Activated effector memory CD4-positive, alpha-beta T cell treated with Interleukin-2 at 50 U/mL for 16 hours (primary cell): ENCODE results near the gene USP6.
"Not testable (repeated sequence)": the region's sequence is repeated elsewhere in the genome, so short reads cannot be mapped to it uniquely, and the experiment has no call there.

Source experiments
- DNase-seq: peaks from one replicate; pipeline ENCODE4 v3.0.0-alpha.2; 2020

Gene USP6

GRCh38 chr17:5122586-5123342 lies 6.9 kb downstream of the USP6 start:
- DNase-seq, result no peak

- DNase-seq, result no peak
Observed at GRCh38 chr17:5123343-5124124, 7.7 kb downstream of the USP6 start.

- DNase-seq, result not testable (repeated sequence)
Observed at GRCh38 chr17:5124125-5124760, 8.4 kb downstream of the USP6 start.

DNA sequence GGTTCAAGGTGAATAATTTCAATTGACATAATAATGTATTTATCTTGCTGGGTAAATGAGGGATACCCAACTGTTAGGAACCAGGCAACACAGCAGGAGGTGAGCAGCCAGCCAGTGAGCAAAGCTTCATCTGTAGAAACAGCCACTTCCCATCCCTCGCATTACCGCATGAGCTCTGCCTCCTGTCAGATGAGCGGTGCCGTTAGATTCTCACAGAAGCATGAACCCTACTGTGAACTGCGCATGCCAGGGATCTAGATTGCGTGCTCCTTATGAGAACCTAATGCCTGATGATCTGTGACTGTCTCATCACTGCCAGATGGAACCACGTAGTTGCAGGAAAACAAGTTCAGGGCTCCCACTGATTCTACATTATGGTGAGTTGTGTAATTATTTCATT lies 9.1 kb downstream of the USP6 start:
- not testable (repeated sequence) for DNase-seq

GRCh38 chr17:5126719-5127488 lies 11.1 kb downstream of the USP6 start:
- DNase-seq, result no peak

DNA sequence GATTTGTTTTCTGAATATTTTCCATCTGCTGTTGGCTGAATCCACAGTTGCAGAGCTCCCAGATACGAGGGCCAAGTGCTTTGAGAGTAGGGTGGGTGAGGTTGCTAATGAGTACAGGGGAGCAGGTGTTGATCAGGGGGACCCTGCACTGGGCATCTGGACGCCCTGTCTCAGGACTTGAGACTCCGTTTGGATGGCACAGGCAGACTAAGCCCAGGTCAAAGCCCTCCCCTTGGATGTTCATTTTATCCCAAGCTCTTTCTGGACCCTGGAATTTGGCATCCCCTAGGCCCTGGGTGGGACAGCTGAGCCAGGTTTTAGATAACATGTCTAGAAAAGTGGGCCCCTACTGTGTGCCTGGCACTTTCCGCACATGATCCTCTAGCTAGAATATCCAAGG lies 12.1 kb downstream of the USP6 start:
- no peak for DNase-seq

DNA sequence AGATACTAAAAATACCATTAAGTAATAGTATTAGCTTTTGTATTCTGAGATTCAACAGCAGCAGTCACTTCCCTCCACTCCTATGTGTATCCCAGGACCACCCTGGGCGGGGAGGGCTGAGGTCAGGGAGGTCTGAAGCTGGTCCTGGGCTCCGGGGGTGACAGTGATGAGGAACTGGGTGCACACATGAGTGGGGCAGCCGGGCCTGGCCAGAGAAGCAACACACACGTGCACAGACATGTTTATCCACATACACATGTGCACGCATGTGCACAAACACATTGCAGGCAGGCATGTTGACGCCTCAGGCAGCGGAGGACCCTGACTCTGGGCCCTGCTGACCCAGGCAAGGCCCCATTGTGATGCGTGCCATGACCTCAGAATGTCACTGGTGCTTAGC lies 12.6 kb downstream of the USP6 start:
- DNase-seq, result not testable (repeated sequence)

DNA sequence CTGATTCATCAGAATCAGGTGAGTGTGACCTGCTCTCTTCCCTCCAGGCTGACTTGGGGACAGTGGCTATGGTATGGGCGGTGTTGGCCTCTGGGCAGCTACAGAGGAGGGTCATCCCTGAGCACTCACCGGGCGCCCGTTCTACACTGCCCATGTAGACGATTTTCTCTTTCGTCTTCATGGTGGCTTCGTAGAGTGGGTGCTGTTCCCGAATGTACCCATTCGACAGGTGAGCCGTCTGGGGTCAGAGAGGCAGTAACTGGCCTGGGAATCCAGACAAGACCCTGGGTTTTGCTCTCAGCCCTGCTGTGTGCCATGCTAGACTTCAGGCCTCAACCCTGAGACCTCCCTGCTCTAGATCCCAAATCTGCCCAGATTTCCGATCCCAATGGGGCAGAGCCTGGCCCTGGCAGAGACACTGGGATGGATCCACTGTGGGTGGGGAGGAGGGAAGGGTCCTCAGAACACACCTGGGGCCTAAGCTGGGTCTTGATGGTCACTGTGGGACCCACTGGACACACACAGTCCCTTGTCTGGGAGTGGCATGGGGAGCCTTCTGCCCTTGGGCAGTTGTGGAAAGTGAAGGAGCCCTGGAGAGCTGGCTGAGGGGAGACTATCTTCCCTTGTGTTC lies 13.2 kb downstream of the USP6 start:
- DNase-seq, result no peak

GRCh38 chr17:5129770-5130169 lies 13.9 kb downstream of the USP6 start:
- DNase-seq, result not testable (repeated sequence)

DNA sequence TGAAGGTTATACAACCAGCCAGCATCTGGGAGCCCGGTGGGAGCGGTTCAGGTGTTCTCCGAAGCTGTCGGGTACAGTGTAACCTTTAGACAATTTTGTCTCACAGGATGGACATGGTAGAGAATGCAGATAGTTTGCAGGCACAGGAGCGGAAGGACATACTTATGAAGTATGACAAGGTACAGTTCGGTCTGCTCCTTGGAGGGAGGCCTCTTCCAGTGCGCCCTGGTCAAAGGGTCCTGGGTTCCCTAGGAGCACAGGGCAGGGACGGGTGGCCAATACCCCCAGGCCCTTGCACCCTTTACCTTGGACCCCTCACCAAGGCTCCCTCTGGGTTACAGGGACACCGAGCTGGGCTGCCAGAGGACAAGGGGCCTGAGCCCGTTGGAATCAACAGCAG lies 14.4 kb downstream of the USP6 start:
- not testable (repeated sequence) for DNase-seq

- DNase-seq, result not testable (repeated sequence)
Observed at GRCh38 chr17:5130687-5131086, 14.9 kb downstream of the USP6 start.

GRCh38 chr17:5131146-5131715 lies 15.4 kb downstream of the USP6 start:
- DNase-seq, result no peak

DNA sequence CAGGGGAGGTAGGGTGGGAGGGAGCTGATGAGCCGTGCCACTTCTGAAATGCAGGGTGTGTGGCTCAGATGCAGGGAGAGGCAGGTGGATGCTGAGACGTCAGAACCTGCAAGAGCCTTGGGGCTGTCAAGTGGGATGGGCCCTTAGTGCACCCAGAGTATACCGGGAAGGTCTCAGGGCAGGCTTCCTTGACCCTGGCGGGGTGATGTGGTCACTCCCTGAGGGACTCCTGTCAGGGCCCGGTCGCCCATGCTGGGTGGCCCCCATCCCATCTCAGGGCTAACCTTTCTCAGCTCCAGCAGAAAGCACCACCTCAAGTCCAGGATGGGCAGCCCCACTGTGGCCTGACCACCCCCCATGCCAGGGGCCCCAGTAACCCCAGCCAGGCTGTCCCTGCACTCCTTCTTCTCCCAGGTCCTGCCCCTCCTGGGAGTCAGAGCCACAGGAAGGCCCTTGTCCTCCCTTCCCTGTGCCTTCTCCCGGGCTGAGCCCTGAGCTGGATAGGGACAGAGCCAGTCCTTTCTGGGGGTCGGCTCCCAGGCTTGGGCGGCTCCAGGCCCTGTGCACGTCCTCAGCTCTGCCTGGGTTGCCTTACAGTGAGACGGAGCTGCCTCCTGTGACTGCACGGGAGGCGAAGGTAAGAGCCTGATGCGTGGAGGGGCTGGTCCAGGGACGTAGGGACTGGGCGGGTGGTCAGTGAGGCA lies 16.1 kb downstream of the USP6 start:
- not testable (repeated sequence) for DNase-seq

DNA sequence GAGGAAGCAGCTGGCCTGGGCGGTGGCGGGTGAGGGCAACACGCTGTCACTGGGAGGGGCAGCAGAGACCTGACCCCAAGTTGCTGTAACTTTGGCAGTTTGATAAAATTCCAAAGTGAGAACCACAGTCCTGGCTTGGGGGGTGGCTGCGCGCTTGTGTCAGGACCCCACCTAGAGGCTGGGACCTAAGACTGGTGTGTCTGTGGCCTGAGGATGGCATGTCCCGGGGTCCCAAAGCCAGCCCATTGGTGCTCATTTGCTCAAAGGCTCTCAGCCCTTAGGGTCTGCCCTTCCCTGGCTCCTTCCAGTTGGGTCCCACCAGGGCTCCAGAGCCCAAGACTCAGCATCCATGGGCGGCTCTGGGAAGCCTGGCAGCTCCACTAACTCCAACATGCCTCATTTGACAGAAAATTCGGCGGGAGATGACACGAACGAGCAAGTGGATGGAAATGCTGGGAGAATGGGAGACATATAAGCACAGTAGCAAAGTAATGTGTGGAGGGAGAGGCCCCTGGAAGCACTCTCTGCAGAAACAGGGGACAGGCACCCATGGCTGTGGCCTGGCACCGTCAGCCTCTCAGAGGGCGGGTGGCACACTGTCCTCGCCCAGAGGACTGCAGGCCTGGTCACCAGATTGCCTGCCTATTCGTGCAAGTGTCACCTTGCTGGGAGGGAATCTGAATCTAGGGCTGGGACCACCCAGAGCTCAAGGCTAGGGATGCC lies 16.8 kb downstream of the USP6 start:
- not testable (repeated sequence) for DNase-seq

- DNase-seq, result no peak
Observed at GRCh38 chr17:5133311-5133710, 17.5 kb downstream of the USP6 start.

GRCh38 chr17:5133961-5134360 lies 18.1 kb downstream of the USP6 start:
- not testable (repeated sequence) for DNase-seq

- DNase-seq, result not testable (repeated sequence)
Observed at GRCh38 chr17:5134571-5134970, 18.7 kb downstream of the USP6 start.

DNA sequence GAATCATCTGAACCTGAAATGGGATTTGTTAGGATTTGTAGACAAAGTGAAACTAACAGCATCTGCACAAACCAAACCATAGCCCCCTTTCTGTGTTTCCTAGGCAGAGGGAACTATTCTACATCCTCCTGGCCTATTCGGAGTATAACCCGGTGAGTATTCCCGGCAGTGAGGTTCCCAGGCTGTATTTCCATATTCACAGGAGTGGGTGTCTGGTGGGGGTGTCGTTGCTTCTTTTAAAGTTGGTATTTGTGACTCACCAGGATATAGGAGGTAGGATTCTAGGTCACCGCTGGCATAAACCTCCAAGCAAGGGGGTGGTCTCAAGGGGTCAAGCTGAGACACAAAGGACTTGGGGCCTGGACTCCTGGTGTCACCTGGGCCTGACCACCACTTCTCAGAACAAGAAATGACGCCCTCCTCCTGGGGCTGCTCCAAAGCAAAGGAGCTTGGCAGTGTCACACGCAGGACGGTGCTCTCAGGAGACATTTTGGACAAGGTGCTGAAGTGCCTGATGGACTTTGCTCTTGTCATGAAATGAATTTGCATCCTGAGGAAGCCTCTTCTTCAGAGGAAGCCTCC lies 19.4 kb downstream of the USP6 start:
- DNase-seq, result not testable (repeated sequence)

GRCh38 chr17:5135726-5136579 lies 20.1 kb downstream of the USP6 start:
- no peak for DNase-seq
